ENCODE results near the gene ZNHIT2. TPM values are rescaled to one million over a fixed set of nuclear protein-coding genes. Genes with fewer than 3 reads are reported as not detected.

Gene ZNHIT2
- total RNA-seq, 1 donor from 2014 or later = 6.1 TPM

DNA sequence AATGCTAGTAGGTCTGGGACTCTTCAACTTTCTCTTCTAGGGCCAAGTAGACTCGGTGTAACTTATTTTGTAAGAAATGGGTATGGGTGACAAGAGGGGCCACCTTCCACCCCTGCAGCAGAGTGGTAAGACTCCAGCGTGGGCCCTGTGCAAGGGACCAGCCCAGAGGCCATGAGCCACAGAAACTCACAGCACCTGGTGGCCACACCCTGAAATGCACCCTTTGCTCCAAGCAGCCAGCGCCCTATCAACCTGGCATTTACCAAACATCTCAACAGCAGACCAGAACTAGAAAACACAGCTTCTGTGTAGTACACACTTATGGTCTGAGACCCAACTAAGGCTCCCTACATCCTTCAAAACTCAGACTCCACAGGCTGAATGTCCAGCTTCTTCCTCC is 39.4 kb downstream of the ZNHIT2 start:
- Histone ChIP-seq H3K27ac (replicated peaks) (no peak overlapping the region), H3K36me3 (no peaks in the 10 kb centered on the region), H3K4me1 (peaks cover 1% of the 10 kb centered on the region), H3K9me3 (replicated peaks) (no peaks in the 10 kb centered on the region), H3K4me3 (no peak overlapping the region), H3K27me3 (ENCODE audit: low read depth) (no peaks in the 10 kb centered on the region)
- no peak for DNase-seq
- intact Hi-C loops (cut with micrococcal nuclease) = no loop called here
- TF ChIP-seq CTCF (IDR thresholded peaks at IDR 0.05; ENCODE audit: borderline replicate concordance) = peak; percentile 66

DNA sequence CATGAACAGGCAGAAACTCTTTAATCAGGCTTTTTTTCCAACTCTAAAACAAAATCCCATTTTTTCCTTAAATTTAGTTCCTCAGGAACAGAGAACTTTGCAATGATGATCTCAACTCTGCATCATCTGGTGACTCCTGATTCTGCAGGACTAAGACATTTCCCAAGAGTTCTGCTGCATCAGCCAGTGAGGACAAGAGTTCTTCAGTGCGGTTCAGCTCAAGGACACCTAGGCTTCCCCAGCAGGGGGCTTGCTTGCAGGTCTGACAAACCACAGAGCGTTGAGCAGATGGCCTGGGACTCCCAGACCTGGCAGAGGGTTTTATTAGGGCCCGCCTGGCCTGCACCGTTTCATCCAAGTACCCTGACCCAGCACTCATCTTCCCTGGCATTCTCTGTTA is 40.0 kb downstream of the ZNHIT2 start:
- H3K9me3 ChIP-seq (replicated peaks) = no peaks in the 10 kb centered on the region
- intact Hi-C loops (cut with micrococcal nuclease) = no loop called here
- DNase-seq = no peak
- no peaks in the 10 kb centered on the region for H3K4me1 ChIP-seq
- H3K27ac ChIP-seq (replicated peaks) = no peak overlapping the region
- TF ChIP-seq CTCF (IDR thresholded peaks at IDR 0.05; ENCODE audit: borderline replicate concordance) = no peak
- no peaks in the 10 kb centered on the region for H3K36me3 ChIP-seq
- H3K4me3 ChIP-seq = no peak overlapping the region
- no peaks in the 10 kb centered on the region for H3K27me3 ChIP-seq (ENCODE audit: low read depth)

DNA sequence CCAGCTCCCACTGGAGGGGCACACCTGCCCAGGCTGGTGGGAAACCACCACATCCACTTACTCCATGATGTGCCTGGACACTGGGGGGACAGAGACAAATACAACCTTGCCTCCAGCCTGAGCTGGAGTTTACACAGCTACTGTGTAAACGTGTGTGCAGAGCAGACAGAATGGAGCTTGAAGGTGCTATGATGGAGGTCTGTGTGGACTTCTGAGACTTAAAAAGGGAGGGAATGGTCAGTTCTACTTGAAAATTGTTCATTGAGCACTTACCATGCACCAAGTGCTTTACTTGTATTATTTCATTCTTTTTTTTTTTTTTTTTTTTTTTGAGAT is 44.9 kb downstream of the ZNHIT2 start:
- Histone ChIP-seq H3K36me3 (no peaks in the 10 kb centered on the region), H3K9me3 (replicated peaks) (no peaks in the 10 kb centered on the region), H3K27ac (replicated peaks) (no peak overlapping the region), H3K4me1 (no peaks in the 10 kb centered on the region), H3K4me3 (no peak overlapping the region), H3K27me3 (ENCODE audit: low read depth) (no peaks in the 10 kb centered on the region)
- intact Hi-C loops (cut with micrococcal nuclease) = no loop called here
- TF ChIP-seq CTCF (IDR thresholded peaks at IDR 0.05; ENCODE audit: borderline replicate concordance) = no peak
- no peak for DNase-seq

- TF ChIP-seq CTCF (IDR thresholded peaks at IDR 0.05; ENCODE audit: borderline replicate concordance) = no peak
- intact Hi-C loops (cut with micrococcal nuclease) = no loop called here
- Histone ChIP-seq H3K27me3 (ENCODE audit: low read depth) (no peaks in the 10 kb centered on the region), H3K4me1 (no peaks in the 10 kb centered on the region), H3K9me3 (replicated peaks) (no peaks in the 10 kb centered on the region), H3K27ac (replicated peaks) (no peak overlapping the region), H3K4me3 (no peak overlapping the region), H3K36me3 (no peaks in the 10 kb centered on the region)
- no peak for DNase-seq
These were observed 45.4 kb downstream of the ZNHIT2 start for GRCh38 chr11:65071907-65072630.

DNA sequence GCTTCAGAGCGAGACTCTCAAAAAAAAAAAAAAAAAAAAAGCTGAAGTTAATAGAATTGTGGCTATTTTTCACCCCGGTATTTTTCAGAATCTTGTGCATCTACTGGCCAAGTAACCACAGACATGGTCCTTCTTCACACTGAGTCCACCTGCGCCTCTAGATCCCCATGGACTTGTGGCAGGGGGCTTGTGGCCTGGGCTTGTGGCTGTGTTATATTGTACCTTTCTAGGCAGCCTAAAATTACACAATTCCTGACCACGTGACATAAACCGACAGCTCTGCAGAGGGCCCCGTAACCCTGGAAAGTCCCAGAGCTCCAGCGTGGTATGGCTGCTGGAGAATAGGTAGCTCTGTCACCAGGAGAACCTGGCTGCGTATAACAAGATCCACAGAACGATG is 48.3 kb downstream of the ZNHIT2 start:
- intact Hi-C loops (cut with micrococcal nuclease) = no loop called here
- Histone ChIP-seq H3K27me3 (ENCODE audit: low read depth) (no peaks in the 10 kb centered on the region), H3K36me3 (no peaks in the 10 kb centered on the region), H3K9me3 (replicated peaks) (no peaks in the 10 kb centered on the region), H3K4me1 (no peaks in the 10 kb centered on the region), H3K4me3 (no peak overlapping the region), H3K27ac (replicated peaks) (no peak overlapping the region)
- no peak for TF ChIP-seq CTCF (IDR thresholded peaks at IDR 0.05; ENCODE audit: borderline replicate concordance)
- no peak for DNase-seq

All from left ventricle myocardium inferior (tissue), 1 donor.